ENCODE data around the gene AREG.
"Not testable (repeated sequence)": the region's sequence is repeated elsewhere in the genome, so short reads cannot be mapped to it uniquely, and the experiment has no call there.

The AREG gene, protein sequence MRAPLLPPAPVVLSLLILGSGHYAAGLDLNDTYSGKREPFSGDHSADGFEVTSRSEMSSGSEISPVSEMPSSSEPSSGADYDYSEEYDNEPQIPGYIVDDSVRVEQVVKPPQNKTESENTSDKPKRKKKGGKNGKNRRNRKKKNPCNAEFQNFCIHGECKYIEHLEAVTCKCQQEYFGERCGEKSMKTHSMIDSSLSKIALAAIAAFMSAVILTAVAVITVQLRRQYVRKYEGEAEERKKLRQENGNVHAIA
- total RNA-seq = 1.3 to 6.4 reads per million in 2 experiments

DNA sequence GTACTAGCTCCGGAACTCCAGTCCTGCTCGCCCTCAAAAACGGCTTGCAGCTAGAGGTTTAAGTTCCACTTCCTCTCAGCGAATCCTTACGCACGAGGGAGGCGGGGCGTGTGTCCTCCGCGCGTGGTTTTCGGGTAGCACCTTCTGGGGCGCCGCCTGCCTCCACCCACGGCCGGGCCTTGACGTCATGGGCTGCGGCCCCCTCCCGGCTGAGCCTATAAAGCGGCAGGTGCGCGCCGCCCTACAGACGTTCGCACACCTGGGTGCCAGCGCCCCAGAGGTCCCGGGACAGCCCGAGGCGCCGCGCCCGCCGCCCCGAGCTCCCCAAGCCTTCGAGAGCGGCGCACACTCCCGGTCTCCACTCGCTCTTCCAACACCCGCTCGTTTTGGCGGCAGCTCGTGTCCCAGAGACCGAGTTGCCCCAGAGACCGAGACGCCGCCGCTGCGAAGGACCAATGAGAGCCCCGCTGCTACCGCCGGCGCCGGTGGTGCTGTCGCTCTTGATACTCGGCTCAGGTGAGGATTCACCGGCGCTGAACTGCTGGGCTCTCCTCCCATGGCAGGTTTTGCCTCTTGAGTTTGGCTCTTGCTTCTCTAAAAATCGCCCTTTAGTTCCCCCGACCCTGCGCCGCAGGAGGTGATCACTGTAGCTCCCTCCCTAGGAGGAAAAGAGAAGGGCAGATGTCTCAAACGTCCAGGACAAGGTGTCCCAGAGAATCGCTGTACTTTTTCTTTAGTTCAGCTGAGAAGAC is at the start of gene AREG:
Gene AREG (plus strand): TSS at position 246 of the 752 bp plus-strand sequence. CDS start 210 bp downstream, at position 456.
- peak; percentile 88 for DNase-seq (ENCODE audit: low read depth)

DNA sequence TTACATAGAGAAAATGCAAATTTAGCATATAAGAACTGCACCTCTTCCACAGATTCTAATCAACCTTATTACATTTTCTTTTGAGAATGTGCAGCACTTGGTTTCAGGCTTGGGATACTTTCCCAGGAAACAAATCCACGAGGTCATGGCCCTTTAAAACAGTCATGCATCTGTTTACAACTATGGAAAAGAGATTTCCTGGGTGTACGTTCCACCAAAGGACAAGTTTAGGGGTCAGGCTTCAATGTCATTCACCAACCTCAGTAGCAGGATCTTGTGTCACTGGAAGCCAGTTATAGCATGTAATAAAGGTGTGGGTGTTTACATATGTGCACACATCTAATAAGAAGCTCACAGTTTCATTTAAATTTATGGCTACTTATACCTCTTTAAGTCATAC is 49.3 kb upstream of the AREG start:
- DNase-seq (ENCODE audit: low read depth) = no peak

DNA sequence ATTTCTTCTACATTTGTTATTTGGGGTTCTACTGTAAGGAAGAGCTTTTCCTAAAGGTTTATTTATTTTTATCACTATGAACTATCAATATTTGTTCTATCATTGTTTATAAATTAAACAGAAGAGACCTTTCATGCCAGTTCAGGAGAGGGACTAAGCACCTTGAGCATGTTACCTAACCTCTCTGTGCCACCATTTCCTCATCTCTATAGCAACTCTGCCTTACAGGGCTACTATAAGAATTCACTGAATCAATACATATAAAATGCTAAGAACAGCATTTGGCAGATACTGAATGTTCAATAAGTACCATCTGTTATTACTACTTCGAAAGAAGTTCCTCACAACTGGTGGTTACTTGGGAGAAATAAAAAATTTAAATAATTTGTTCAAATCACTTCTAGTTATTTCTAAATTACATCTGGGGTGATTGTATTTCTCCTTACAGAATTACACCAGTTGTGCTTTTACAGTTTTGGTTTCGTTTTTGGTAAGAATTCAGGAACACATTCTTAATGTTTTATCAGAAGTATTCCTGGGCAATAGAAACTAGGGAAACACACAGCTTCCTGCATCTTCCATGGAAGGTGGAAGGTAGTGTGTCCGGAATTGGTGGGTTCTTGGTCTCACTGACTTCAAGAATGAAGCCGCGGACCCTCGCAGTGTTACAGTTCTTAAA is 47.0 kb upstream of the AREG start:
- no peak for DNase-seq (ENCODE audit: low read depth)

DNA sequence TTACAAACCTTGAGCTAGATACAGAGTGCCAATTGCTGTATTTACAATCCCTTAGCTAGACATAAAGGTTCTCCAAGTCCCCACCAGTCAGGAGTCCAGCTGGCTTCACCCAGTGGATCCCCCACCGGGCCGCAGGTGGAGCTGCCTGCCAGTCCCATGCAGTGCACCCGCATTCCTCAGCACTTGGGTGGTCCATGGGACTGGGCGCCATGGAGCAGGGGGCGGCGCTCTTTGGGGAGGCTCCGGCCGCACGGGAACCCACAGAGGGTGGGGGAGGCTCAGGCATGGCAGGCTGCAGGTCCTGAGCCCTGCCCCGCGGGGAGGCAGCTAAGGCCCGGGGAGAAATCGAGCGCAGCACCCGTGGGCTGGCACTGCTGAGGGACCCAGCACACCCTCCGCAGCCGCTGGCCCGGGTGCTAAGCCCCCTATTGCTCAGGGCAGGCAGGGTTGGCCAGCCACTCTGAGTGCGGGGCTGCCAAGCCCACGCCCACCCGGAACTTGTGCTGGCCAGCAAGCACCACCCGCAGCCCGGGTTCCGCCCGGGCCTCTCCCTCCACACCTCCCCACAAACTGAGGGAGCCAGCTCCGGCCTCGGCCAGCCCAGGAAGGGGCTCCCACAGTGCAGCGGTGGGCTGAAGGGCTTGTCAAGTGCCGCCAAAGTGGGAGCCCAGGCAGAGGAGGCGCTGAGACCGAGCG is 45.9 kb upstream of the AREG start:
- not testable (repeated sequence) for DNase-seq (ENCODE audit: low read depth)

DNA sequence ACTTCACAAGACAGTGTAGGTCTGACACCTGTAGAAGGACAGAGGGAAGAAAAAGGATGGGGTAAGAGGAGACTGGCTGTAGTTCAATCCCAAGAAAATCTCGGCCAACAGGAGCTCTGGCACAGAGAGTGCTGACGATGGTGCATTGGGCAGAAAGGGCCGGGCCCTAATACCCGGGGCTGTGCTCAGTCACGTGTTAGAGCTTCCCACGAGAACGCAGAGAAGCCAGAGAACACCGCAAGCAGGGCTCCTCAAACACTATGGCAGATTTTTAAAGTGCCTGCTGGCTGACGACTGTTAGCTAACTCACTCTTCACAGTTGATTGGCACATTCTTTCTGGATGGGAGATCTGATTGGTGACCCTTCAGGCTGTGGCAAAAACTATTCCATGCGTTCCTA is 44.5 kb upstream of the AREG start:
- no peak for DNase-seq (ENCODE audit: low read depth)

DNA sequence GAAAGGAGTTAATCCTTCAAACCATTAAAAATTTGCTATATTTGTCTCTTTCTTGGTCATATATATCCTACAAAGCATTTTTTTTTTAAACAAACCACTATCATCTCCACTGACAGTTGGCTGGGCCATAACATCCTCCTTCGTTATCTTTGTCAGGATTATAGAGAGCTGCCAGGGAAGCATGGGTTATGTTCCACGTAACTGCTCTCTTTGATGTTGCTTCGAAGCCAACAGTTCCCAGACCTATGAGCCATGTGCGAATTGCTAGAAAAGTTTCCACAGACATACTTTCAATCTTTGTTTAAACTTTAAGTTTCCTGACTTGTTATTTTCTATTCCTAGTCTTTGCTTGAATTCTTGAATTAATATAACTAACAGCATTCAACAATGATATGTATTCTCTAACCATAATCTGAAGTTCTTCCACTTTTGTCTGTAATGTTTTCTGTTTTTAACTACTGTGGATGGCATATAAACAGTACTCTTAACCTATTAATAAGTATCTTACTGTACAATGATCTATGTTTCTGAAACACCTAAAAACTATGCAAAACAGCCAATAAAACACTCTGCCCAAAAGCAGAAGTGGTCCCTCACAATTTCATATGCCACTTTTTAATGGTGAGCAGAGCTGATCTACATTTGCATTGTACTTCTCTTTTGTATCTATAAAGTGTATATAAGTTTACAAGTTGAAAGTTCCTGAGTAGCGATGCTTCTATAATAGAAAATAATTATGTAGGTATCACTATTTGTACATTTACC is 42.1 kb upstream of the AREG start:
- no peak for DNase-seq (ENCODE audit: low read depth)

DNA sequence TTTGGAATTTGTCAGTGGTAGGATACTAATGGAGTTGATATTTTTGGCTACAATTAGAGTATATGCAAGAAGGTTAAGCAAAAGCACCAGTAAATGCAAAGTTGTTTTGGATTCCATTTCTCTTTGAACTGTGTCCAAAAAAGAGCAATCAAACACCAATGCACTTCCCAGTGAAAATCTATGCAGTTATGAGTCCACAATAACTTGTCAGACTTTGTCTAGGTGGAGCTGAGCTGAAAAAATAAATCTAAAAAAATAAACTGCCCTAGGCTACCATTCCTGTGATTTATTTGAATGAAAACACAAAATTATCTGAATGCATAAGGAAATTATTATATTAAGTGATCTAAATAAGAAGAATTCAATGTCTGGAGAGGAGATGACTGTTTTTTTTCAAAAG is 37.0 kb upstream of the AREG start:
- DNase-seq (ENCODE audit: low read depth) = no peak

DNA sequence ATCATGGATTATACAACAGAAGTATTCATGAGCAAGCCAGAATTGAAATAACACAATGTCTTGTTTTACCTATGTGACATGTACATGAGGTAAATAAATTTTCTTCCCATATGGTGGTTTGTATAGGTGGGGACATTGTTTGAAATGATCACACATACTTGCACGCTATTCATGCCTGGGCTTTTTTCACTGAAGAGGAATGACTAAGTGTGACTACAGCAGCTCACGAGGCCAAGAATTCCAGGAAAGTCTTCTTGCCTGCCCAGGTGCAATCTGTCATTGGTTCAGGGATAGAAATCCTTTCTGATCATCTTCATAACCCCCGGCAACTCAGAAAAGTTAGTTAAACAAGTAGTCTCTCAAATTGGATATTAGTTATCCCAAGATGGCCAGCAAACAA is 36.3 kb upstream of the AREG start:
- no peak for DNase-seq (ENCODE audit: low read depth)

DNA sequence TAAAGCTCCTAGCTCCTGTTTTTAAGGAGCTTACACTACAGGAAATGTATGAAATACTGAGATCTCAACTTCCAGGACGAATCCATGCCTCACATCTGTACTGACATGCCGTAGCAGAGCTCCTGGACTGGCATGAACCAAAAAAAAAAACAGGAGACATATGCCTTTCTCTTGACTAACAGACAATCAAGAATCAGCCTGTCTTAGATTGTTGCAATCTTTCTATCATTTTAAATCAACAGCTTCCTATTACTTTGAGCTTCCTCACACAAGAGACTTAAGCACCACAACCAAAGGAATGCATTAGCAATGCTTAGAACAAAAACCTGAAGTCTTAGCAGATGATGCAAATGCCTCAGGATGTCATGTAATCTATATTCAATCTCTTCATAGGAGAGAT is 34.7 kb upstream of the AREG start:
- DNase-seq (ENCODE audit: low read depth) = no peak

DNA sequence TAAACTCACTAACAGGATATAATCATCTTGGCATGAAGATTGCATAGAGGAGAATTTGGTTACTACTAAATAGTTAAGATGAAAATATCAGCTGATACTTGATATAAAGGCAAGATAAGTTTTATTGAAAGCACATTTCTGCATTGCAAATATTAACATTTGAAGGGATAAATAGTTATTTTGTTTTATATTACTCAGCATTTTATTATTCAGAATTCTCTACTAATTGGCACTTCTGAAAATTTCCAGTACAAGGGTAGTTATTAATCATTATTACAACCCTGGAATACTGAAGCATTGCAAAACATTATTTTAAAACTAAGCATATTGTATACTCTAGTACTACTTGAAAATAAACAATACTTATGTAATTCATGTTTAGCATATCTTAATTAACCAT is 32.7 kb upstream of the AREG start:
- DNase-seq (ENCODE audit: low read depth) = no peak

DNA sequence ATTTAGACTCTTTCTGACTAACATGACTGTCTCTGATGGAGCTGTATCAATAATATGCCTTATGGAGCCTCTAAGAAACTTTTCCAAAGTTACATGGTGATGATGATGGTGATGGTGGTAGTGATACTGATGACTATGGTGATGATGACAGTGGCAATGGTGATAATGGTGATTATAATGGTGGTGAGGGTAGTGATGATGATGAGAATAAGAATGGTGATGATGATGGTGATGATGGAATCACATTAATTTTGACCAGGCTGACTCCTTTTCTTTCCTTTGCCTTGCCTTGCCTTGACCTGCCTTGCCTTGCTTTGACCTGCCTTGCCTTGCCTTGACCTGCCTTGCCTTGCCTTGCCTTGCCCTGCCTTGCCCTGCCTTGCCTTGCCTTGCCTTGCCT is 31.7 kb upstream of the AREG start:
- no peak for DNase-seq (ENCODE audit: low read depth)

DNA sequence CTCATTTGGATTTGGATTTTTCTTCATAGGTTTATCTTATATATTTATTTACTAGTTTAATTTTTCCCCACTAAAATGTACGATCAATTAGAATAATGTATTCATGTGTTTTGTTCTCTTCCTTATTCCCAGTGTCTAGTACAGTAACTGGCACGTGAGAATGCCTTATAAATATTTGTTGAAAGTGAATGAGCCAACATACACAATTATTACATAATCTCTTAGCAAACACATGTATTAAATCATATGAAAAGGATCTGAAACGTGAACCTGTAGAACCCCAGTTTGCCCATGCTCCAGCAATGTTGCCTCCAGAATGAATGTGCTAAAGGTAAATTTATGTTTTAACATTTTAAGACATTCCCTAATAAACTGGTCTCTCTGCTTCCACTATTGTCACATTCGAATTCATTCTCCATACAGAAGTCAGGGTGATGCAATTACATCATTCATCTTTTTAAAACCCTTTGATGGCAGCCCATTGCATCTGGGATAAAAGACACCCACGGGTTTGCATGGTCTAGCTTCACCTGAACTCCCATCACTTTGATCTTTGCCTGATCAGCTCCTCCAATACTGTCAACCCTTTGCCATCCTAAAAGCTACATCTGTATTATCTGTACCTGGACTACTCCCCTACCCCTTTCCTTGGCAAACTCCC is 30.7 kb upstream of the AREG start:
- no peak for DNase-seq (ENCODE audit: low read depth)

DNA sequence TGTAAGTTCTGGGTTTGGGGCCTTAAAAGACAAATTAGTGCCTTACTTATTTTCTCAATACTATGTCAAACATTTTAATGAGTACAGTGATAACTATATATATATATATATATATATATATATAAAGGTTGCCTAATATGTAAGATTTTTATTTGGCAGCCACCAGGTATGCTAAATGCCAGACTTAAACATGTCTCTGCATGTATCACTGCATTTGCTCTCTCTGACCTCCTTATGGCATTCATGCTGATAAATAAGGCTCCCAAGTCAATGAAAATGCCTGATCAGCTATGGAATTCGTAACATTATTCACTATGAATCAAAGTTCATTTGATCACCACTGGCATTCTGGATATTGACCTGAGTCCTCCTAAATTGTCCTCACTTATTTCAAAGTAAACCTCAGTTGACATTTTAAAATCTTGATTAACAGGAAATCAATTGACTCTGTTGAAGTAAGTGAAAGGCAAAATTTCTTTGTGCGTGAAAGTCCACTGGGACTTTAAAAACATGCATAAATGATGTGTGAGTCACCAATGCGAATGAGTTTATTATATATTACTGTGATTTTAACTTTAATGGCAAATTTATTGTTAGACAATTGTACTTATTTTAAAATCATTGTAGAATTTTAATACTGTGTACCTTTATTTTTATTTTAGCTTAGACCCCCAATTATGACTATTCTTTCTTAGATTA is 29.2 kb upstream of the AREG start:
- DNase-seq (ENCODE audit: low read depth) = no peak

DNA sequence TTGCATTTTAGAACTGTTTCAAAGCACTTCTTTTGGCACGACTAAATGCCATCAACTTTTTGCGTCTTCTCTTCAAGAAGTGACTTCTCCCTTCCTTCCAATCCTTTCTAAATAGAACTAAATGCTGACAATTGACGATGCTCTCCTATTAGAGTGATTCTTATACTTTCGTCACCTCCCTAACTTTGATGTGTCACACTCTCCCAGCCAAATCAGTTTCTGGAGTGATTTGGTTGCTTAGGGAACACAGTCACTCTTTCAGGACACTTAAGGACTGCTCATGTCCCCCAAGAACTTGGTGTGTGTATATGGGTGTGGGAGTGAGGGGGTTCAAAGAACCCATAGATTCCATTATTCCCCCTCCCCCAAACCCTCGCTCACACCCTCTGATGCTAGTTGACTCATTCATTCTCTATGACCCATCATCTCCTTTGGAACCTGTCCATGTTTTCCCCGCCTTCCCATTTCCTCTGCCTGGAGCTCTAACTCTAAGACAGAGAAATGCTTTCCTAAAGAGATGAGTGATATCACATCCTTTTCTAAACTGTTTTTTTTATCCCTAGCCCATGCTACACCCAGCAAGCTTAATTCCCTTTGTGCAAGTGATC is 26.8 kb upstream of the AREG start:
- DNase-seq (ENCODE audit: low read depth) = no peak

DNA sequence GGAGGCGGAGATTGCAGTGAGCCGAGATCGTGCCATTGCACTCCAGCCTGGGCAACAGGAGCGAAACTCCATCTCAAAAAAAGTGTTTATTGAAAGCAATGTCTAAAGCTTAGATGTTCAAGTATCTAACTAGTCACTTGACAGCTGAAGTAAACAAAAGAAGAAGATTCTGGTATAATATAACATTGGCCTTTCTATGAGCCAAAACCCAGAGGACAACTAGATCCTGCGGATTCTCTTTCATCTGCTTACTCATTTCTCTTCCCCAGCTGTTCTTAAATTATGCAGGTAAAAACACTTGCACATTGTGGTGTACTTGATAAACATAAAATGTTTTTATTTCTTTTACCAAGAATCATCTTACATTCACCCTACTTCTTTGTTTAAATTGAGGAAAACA is 24.1 kb upstream of the AREG start:
- DNase-seq (ENCODE audit: low read depth) = no peak

DNA sequence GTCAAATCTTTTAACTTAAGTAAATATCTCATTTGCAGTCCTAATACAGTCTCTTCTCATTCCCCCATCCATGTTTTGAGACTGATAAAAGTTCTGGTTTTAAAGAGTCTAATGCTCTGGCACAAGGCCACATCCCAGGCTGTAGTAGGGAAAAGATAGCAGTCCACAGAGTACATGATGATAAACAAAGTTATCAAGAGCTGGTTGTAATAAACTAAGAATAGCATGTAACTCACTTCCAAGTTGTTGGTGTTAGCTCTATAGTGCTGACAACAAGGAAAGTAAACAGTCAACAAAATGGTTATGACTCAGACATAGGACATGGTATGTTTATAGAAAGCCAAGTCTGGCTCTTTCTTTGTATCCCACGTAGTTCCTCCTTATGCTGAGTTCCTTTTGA is 21.8 kb upstream of the AREG start:
- no peak for DNase-seq (ENCODE audit: low read depth)

DNA sequence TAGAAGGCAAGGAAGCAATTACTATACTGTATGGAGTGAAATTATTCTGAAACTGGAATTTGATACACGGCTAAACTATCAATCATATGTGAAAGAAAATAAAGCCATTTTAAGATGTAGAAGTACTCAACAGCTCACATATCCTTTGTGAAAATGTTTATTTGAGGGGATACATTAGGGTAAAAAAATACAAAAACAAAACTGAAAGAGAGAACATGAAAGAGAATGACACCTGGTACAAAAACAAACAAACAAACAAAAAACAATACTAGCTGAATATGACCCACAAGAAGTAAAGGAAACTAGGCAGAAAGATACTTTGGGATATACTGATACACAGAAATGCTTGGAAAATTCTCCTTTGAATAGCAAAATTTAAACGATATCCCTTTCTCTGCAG is 20.8 kb upstream of the AREG start:
- DNase-seq (ENCODE audit: low read depth) = no peak

DNA sequence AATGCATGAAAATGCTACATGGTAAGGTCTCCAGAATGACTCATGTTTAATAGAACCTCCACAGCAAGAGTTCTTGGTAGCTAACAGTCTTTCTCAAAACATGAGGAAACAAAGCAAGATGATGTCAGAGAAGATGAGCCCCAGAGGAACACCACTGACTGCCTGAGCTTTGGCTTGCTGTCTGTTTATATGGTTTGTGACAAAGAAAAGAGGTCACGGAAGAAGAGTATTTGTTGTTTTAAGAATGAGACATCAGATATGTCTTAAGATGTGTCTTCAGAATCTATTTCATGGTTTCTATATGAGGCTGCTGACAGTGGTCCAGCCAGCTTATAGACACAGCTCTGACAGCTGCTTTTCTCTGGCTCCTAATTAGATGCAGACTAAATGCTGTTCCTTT is 18.8 kb upstream of the AREG start:
- DNase-seq (ENCODE audit: low read depth) = no peak

DNA sequence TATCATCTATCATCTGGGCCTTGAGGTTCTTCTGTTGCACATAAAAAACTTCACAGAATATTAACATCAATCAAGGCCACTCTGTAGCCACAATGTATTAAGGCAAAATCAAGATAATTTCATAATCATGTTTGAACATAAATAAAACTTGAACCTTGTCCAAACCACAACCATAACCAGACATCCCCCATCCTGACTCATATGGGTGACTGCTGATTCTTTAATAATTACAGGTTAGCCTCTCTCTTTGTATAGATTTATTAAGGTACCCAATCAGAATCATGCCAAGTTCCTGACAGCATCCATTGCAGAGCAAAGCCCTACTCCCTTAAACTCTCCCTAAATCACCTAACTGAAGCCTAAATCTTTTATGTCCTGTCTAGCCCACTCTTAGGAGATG is 16.7 kb upstream of the AREG start:
- DNase-seq (ENCODE audit: low read depth) = no peak

All from T follicular helper cell (primary cell).